ENCODE data around the gene EDC4.

EDC4 gene

DNA sequence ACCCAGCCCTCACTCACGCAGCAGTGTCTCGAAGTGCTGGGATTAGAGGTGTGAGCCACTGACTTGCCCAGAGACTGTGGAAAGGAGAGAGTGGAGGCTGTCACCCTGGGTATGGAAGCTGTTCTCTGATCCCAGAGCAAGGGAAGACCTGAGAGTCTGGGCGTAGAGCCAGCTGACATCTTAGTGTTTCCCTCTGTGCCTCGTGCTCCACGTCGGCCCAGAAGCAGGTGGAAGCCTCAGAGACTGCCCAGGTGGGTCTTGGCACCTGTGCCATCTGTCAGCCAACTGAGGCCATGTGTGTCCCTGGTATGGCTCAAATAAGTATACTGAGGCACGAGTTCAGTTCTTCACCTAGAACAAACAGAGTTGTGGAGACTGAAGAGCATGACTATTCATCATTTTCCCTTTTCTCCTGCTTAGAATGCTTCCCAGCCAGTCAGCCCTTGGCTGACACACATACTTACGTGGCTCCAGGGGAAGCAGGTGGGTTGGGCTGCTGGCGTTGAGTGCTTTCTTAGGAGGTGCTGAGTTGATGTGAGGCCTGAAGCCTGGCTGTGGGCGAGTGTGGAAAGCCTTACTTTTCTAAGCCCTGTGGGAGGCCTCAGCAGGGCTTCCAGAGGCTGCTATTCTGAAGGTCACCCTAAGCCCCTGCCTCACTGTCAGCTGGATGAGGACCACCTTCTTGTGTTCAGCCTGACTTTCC lies 50.7 kb downstream of the EDC4 start:
- Histone ChIP-seq H3K36me3 (ENCODE audit: control insufficient read depth, insufficient read depth, low read length) (peaks cover 6% of the 10 kb centered on the region), H3K4me3 (ENCODE audit: low read length) (no peak overlapping the region), H3K4me1 (ENCODE audit: control insufficient read depth, insufficient read depth, low read length) (no peaks in the 10 kb centered on the region), H3K27ac (ENCODE audit: low read depth, low read length) (no peak overlapping the region), H3K27me3 (ENCODE audit: control insufficient read depth, insufficient read depth, low read length) (no peaks in the 10 kb centered on the region), H3K9ac (ENCODE audit: low read length) (no peak overlapping the region)

DNA sequence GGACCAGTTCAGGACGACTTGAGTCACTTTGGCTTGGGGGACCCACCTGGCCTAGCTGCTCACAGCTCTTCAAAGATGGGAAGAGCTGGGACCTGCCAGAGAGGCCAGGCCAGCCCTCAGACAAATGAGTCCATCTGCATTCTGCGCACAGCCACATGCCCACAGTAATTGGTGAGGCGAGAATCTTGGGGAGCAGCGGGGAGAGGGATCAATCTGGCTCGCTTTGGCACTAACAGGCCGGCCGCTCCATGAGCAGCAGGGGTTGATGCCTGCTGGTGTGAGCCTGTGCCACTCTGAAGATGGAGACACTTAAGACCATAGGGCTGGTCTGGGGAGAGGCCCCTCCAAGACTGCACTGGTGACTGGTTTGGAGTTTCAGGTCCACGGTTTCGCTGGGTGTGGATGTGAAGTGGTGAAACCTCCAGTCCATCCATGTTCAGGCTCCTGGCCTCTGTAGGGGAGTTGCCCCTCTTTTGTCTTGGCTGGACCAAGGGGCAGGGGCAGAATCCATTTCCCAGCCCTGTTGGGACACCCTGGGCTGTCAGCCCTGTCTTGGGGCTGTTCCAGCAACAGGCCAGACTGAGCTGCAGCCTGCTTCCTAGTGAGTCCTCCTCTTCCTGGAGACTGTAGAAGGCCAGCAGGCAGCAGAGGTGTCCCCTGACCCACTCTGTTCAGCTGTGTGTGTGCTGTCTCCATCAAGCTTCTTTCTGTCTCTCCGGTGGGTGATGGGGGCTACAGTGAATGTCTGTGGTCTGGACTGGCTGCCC lies 51.5 kb downstream of the EDC4 start:
- H3K27me3 ChIP-seq (ENCODE audit: control insufficient read depth, insufficient read depth, low read length) = no peaks in the 10 kb centered on the region
- H3K9ac ChIP-seq (ENCODE audit: low read length) = no peak overlapping the region
- no peaks in the 10 kb centered on the region for H3K4me1 ChIP-seq (ENCODE audit: control insufficient read depth, insufficient read depth, low read length)
- peaks cover 3% of the 10 kb centered on the region for H3K36me3 ChIP-seq (ENCODE audit: control insufficient read depth, insufficient read depth, low read length)
- H3K27ac ChIP-seq (ENCODE audit: low read depth, low read length) = no peak overlapping the region
- H3K4me3 ChIP-seq (ENCODE audit: low read length) = no peak overlapping the region

DNA sequence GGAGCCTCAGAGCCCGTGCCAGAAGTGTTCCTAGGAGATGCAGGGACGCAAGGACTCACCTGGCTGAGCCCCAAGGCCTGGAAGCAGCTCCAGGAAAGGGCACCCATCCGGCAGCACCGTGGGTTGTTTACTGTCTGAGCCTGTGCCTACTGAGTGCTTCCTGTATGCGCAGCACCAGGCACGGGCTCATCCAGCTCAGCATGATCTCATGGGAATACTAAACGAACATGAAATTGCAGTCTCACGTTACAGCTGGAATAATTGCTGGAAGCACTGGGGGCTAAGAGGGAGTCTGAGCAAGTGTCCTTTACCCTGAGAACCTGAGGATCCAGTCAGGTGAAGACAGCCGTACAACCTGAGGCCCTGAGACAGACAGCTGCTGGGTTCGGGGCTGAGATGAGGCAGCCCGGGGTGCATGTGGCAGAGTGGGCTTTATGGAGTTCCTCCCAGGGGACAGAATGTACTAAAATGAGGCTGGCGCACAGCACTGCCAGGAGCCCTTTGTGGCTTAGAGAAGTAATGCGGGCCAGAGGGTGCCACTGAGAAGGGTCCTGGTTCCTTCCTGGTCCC lies 53.4 kb downstream of the EDC4 start:
- Histone ChIP-seq H3K36me3 (ENCODE audit: control insufficient read depth, insufficient read depth, low read length) (peaks cover 9% of the 10 kb centered on the region), H3K9ac (ENCODE audit: low read length) (no peak overlapping the region), H3K4me3 (ENCODE audit: low read length) (no peak overlapping the region), H3K4me1 (ENCODE audit: control insufficient read depth, insufficient read depth, low read length) (no peaks in the 10 kb centered on the region), H3K27me3 (ENCODE audit: control insufficient read depth, insufficient read depth, low read length) (no peaks in the 10 kb centered on the region), H3K27ac (ENCODE audit: low read depth, low read length) (no peak overlapping the region)

DNA sequence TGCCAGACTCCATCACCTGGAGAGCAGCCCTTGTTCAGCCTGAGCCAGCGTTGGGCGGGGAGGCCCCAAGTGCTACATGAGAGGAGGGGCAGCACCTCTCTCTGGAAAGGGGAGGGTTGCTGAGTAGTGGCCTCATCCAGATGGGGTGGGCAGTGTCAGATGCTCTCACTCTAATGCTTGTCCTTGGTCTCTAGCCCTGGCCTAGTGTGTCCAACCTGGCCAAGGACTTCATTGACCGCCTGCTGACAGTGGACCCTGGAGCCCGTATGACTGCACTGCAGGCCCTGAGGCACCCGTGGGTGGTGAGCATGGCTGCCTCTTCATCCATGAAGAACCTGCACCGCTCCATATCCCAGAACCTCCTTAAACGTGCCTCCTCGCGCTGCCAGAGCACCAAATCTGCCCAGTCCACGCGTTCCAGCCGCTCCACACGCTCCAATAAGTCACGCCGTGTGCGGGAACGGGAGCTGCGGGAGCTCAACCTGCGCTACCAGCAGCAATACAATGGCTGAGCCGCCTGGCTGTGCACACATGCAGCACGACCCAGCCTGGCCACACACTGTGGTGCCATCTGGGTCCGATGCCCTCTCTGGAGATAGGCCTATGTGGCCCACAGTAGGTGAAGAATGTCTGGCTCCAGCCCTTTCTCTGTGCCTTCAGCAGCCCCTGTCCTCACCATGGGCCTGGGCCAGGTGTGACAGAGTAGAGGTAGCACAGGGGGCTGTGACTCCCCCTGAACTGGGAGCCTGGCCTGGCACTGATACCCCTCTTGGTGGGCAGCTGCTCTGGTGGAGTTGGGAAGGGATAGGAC lies 54.5 kb downstream of the EDC4 start:
- peaks cover 9% of the 10 kb centered on the region for H3K36me3 ChIP-seq (ENCODE audit: control insufficient read depth, insufficient read depth, low read length)
- H3K4me3 ChIP-seq (ENCODE audit: low read length) = no peak overlapping the region
- H3K27ac ChIP-seq (ENCODE audit: low read depth, low read length) = no peak overlapping the region
- H3K4me1 ChIP-seq (ENCODE audit: control insufficient read depth, insufficient read depth, low read length) = no peaks in the 10 kb centered on the region
- H3K27me3 ChIP-seq (ENCODE audit: control insufficient read depth, insufficient read depth, low read length) = no peaks in the 10 kb centered on the region
- no peak overlapping the region for H3K9ac ChIP-seq (ENCODE audit: low read length)

DNA sequence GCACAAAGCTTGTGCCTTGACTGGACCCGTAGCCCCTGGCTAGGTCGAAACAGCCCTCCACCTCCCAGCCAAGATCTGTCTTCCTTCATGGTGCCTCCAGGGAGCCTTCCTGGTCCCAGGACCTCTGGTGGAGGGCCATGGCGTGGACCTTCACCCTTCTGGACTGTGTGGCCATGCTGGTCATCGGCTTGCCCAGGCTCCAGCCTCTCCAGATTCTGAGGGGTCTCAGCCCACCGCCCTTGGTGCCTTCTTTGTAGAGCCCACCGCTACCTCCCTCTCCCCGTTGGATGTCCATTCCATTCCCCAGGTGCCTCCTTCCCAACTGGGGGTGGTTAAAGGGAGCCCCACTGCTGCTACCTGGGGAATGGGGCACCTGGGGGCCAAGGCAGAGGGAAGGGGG lies 55.3 kb downstream of the EDC4 start:
- Histone ChIP-seq H3K36me3 (ENCODE audit: control insufficient read depth, insufficient read depth, low read length) (peaks cover 9% of the 10 kb centered on the region), H3K27me3 (ENCODE audit: control insufficient read depth, insufficient read depth, low read length) (no peaks in the 10 kb centered on the region), H3K4me3 (ENCODE audit: low read length) (no peak overlapping the region), H3K4me1 (ENCODE audit: control insufficient read depth, insufficient read depth, low read length) (no peaks in the 10 kb centered on the region), H3K9ac (ENCODE audit: low read length) (no peak overlapping the region), H3K27ac (ENCODE audit: low read depth, low read length) (no peak overlapping the region)

DNA sequence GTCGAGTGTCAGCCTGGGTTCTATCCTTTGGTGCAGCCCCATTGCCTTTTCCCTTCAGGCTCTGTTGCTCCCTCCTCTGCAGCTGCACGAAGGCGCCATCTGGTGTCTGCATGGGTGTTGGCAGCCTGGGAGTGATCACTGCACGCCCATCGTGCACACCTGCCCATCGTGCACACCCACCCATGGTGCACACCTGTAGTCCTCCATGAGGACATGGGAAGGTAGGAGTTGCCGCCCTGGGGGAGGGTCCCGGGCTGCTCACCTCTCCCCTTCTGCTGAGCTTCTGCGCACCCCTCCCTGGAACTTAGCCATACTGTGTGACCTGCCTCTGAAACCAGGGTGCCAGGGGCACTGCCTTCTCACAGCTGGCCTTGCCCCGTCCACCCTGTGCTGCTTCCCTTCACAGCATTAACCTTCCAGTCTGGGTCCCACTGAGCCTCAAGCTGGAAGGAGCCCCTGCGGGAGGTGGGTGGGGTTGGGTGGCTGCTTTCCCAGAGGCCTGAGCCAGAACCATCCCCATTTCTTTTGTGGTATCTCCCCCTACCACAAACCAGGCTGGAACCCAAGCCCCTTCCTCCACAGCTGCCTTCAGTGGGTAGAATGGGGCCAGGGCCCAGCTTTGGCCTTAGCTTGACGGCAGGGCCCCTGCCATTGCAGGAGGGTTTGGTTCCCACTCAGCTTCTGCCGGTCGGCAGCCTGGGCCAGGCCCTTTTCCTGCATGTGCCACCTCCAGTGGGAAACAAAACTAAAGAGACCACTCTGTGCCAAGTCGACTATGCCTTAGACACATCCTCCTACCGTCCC lies 55.9 kb downstream of the EDC4 start:
- no peak overlapping the region for H3K9ac ChIP-seq (ENCODE audit: low read length)
- no peak overlapping the region for H3K4me3 ChIP-seq (ENCODE audit: low read length)
- H3K36me3 ChIP-seq (ENCODE audit: control insufficient read depth, insufficient read depth, low read length) = peaks cover 9% of the 10 kb centered on the region
- no peaks in the 10 kb centered on the region for H3K4me1 ChIP-seq (ENCODE audit: control insufficient read depth, insufficient read depth, low read length)
- no peak overlapping the region for H3K27ac ChIP-seq (ENCODE audit: low read depth, low read length)
- H3K27me3 ChIP-seq (ENCODE audit: control insufficient read depth, insufficient read depth, low read length) = no peaks in the 10 kb centered on the region

DNA sequence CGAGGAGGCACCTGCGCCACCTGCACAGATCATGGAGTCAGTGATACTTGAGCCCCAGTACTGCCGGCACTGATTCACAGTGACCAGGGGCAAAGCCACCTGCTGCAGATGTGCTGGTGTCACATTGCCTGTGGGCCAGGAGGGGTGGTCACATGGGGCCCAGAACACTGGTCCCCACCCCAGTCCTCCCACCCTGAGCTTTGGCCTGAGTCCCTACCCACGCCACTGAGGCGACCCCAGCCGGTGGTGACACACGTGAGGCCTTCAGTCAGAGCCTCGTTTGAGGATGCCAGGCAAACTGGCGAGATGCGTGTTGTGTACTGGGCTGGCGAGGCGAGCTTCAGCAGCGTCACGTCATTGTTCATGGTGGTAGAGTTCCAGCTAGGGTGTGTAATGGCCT lies 57.3 kb downstream of the EDC4 start:
- Histone ChIP-seq H3K4me1 (ENCODE audit: control insufficient read depth, insufficient read depth, low read length) (peaks cover 6% of the 10 kb centered on the region), H3K4me3 (ENCODE audit: low read length) (no peak overlapping the region), H3K36me3 (ENCODE audit: control insufficient read depth, insufficient read depth, low read length) (peaks cover 9% of the 10 kb centered on the region), H3K27me3 (ENCODE audit: control insufficient read depth, insufficient read depth, low read length) (no peaks in the 10 kb centered on the region), H3K27ac (ENCODE audit: low read depth, low read length) (no peak overlapping the region), H3K9ac (ENCODE audit: low read length) (no peak overlapping the region)

DNA sequence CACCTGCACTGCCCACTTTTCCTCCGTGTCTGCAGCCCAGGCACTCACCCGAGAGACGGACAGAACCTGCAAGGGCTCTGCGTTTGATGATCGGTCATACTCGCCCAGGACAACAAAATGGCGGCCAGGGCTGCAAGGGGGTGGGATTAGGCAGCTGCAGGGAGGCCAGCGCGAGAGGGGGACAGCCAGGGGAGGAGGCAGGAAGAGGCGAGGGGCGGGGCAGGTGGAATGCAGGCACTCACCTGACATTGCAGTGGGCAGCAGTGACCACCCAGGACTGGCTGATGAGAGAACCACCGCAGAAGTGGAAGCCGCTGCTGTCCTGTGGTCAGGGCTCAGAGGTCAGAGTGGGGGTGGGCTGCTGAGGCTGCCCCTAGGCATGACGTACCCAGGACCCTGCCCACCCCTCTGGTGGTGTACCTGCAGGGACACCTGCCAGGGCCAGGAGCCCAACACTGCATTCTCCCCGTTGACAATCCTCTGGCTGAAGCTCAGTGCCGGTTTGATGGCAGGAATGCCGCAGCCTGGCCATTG lies 57.9 kb downstream of the EDC4 start:
- peaks cover 9% of the 10 kb centered on the region for H3K4me1 ChIP-seq (ENCODE audit: control insufficient read depth, insufficient read depth, low read length)
- no peaks in the 10 kb centered on the region for H3K27me3 ChIP-seq (ENCODE audit: control insufficient read depth, insufficient read depth, low read length)
- no peak overlapping the region for H3K27ac ChIP-seq (ENCODE audit: low read depth, low read length)
- H3K4me3 ChIP-seq (ENCODE audit: low read length) = no peak overlapping the region
- H3K9ac ChIP-seq (ENCODE audit: low read length) = no peak overlapping the region
- peaks cover 9% of the 10 kb centered on the region for H3K36me3 ChIP-seq (ENCODE audit: control insufficient read depth, insufficient read depth, low read length)

All from rectal smooth muscle tissue (tissue), 1 donor.